WTC11 (cell line): ENCODE results near the gene ABHD15. TPM values are rescaled to one million over a fixed set of nuclear protein-coding genes. Genes with fewer than 3 reads are reported as not detected.

Experiments
- ATAC-seq: fragments of 200-7000 bp; cut with Tn5 transposase; 2 replicates; pipeline ENCODE4 v1.10.0; 2021; ENCODE audit warnings: mild to moderate bottlenecking, moderate library complexity
- CTCF ChIA-PET: fragments of 300-600 bp; sonication (Branson Sonifier 250); formaldehyde crosslinking; loops from one replicate; lab custom pipeline; 2021; ENCODE audit warnings: antibody characterized with exemption; lab: Charles Lee
- POLR2A ChIA-PET: fragments of 350-600 bp; sonication (Branson Sonifier 250); formaldehyde crosslinking; loops from one replicate; lab custom pipeline; 2021; ENCODE audit warnings: antibody characterized with exemption; lab: Charles Lee
- DNase-seq: peaks from one replicate; pipeline ENCODE4 v3.0.0; 2021; ENCODE audit warnings: low spot score
- H3K27ac Mint-ChIP-seq: 2 replicates; pipeline ENCODE4 v1.8.0; 2021; ENCODE audit warnings: mixed read lengths
- H3K27me3 Mint-ChIP-seq: 2 replicates; pipeline ENCODE4 v1.8.0; 2021; ENCODE audit warnings: low read depth, mild to moderate bottlenecking, moderate library complexity, mixed read lengths
- H3K36me3 Mint-ChIP-seq: 2 replicates; pipeline ENCODE4 v1.8.0; 2021; ENCODE audit warnings: mixed read lengths
- H3K4me1 Mint-ChIP-seq: 2 replicates; pipeline ENCODE4 v1.8.0; 2022; ENCODE audit warnings: mixed read lengths
- H3K4me3 Mint-ChIP-seq: 2 replicates; pipeline ENCODE4 v1.8.0; 2021; ENCODE audit warnings: mild to moderate bottlenecking, moderate library complexity, mixed read lengths
- H3K9me3 Mint-ChIP-seq: 2 replicates; pipeline ENCODE4 v1.8.0; 2021; ENCODE audit warnings: mixed read lengths
- AR ChIP-seq: fragments of 250-450 bp; sonication (Bioruptor Pico); IDR thresholded peaks from 2 replicates; pipeline ENCODE4 v1.9.0; 2021; ENCODE audit warnings: mild to moderate bottlenecking
- ATF1 ChIP-seq: sonication (generic); formaldehyde crosslinking; IDR thresholded peaks from 2 replicates; pipeline ENCODE4 v1.8.1; 2023; ENCODE audit warnings: mild to moderate bottlenecking, moderate library complexity, missing genetic modification reagents
- CREB1 ChIP-seq: sonication (generic); formaldehyde crosslinking; IDR thresholded peaks from 2 replicates; pipeline ENCODE4 v1.8.0; 2023; ENCODE audit warnings: mild to moderate bottlenecking, missing genetic modification reagents
- CREM ChIP-seq: sonication (generic); formaldehyde crosslinking; IDR thresholded peaks from 2 replicates; pipeline ENCODE4 v1.8.1; 2022; ENCODE audit warnings: mild to moderate bottlenecking, missing genetic modification reagents, moderate library complexity
- CTCF ChIP-seq: fragments of 200-600 bp; IDR thresholded peaks from 2 replicates; pipeline ENCODE4 v1.8.0; 2022; ENCODE audit warnings: antibody characterized with exemption
- ESRRA ChIP-seq: sonication (generic); formaldehyde crosslinking; IDR thresholded peaks from 2 replicates; pipeline ENCODE4 v1.8.1; 2022; ENCODE audit warnings: mild to moderate bottlenecking, missing genetic modification reagents, borderline replicate concordance
- ETV6 ChIP-seq: sonication (generic); formaldehyde crosslinking; IDR thresholded peaks from 2 replicates; pipeline ENCODE4 v1.8.1; 2022; ENCODE audit warnings: mild to moderate bottlenecking, missing genetic modification reagents
- JAZF1 ChIP-seq: fragments of 250-450 bp; sonication (Bioruptor Pico); IDR thresholded peaks from 2 replicates; pipeline ENCODE4 v1.9.0; 2021; ENCODE audit warnings: moderate library complexity, mild to moderate bottlenecking, inconsistent platforms
- NFATC4 ChIP-seq: fragments of 250-450 bp; sonication (Bioruptor Pico); IDR thresholded peaks from 2 replicates; pipeline ENCODE4 v1.9.0; 2021; ENCODE audit warnings: mild to moderate bottlenecking
- NFE2L1 ChIP-seq: sonication (generic); formaldehyde crosslinking; IDR thresholded peaks from 2 replicates; pipeline ENCODE4 v1.8.1; 2023; ENCODE audit warnings: missing genetic modification reagents
- NR3C1 ChIP-seq: sonication (generic); formaldehyde crosslinking; conservative IDR thresholded peaks from 2 replicates; pipeline ENCODE4 v1.8.1; 2023; ENCODE audit warnings: low read depth, mild to moderate bottlenecking, missing genetic modification reagents
- OVOL2 ChIP-seq: fragments of 250-450 bp; sonication (Bioruptor Pico); IDR thresholded peaks from 2 replicates; pipeline ENCODE4 v1.9.0; 2021; ENCODE audit warnings: mild to moderate bottlenecking, borderline replicate concordance
- SMAD4 ChIP-seq: sonication (generic); formaldehyde crosslinking; IDR thresholded peaks from 2 replicates; pipeline ENCODE4 v1.8.0; 2022; ENCODE audit warnings: mild to moderate bottlenecking, missing genetic modification reagents
- TEAD1 ChIP-seq: sonication (generic); formaldehyde crosslinking; IDR thresholded peaks from 2 replicates; pipeline ENCODE4 v1.8.0; 2022; ENCODE audit warnings: mild to moderate bottlenecking, missing genetic modification reagents
- ZNF121 ChIP-seq: sonication (generic); formaldehyde crosslinking; IDR thresholded peaks from 2 replicates; pipeline ENCODE4 v1.8.0; 2023; ENCODE audit warnings: missing genetic modification reagents
- ZNF138 ChIP-seq: sonication (generic); formaldehyde crosslinking; conservative IDR thresholded peaks from 2 replicates; pipeline ENCODE4 v1.8.1; 2022; ENCODE audit warnings: mild to moderate bottlenecking, moderate library complexity, missing genetic modification reagents
- ZNF263 ChIP-seq: sonication (generic); formaldehyde crosslinking; IDR thresholded peaks from 2 replicates; pipeline ENCODE4 v1.8.1; 2022; ENCODE audit warnings: low read depth, mild to moderate bottlenecking, moderate library complexity, missing genetic modification reagents
- ZNF532 ChIP-seq: fragments of 250-450 bp; sonication (Bioruptor Pico); IDR thresholded peaks from 2 replicates; pipeline ENCODE4 v1.9.0; 2021; ENCODE audit warnings: mild to moderate bottlenecking, borderline replicate concordance
- total RNA-seq: library from RNA; stranded (reverse); gene quantifications from 3 replicates; pipeline ENCODE4 v1.2.3, GENCODE V29; 2021
- TF ChIP-seq, protein P1 (sequence below): sonication (generic); formaldehyde crosslinking; IDR thresholded peaks from 2 replicates; pipeline ENCODE4 v1.8.1; 2022; ENCODE audit warnings: low read depth, mild to moderate bottlenecking, moderate library complexity, missing genetic modification reagents, borderline replicate concordance
- TF ChIP-seq, protein P2 (sequence below): sonication (generic); formaldehyde crosslinking; IDR thresholded peaks from 2 replicates; pipeline ENCODE4 v1.8.1; 2023; ENCODE audit warnings: mild to moderate bottlenecking, missing genetic modification reagents, borderline replicate concordance
- TF ChIP-seq, protein P3 (sequence below): sonication (generic); formaldehyde crosslinking; IDR thresholded peaks from 2 replicates; pipeline ENCODE4 v1.8.1; 2023; ENCODE audit warnings: mild to moderate bottlenecking, missing genetic modification reagents

ABHD15 gene
- total RNA-seq, 1 experiment from 2014 or later, result 2.8 TPM

DNA sequence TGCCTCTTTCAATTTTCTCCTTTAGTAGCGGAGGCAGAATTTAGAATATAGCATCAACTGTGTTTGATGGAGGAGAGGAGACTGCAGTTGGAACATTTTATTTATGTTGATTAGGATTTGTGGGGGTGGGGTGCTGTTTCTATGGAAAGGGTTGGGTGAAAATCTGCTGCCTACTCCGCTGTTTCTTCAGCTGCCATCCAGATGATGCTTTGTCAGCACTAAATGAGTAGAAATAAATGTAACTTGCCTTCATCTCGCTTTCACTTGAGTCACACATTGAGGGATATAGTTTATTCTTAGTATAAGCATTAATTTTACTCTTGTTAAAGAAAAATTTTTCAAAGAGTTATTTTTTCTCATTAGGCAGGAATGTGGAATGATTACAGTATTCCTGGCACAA lies 42.1 kb downstream of the ABHD15 start:
- POLR2A ChIA-PET, result no interaction called here
- Mint-ChIP-seq H3K4me1 (no peaks in the 10 kb centered on the region), H3K27ac (no peak overlapping the region), H3K9me3 (no peaks in the 10 kb centered on the region), H3K36me3 (peaks cover 33% of the 10 kb centered on the region), H3K27me3 (no peaks in the 10 kb centered on the region), H3K4me3 (no peak overlapping the region)
- CTCF ChIA-PET, result interaction anchor here (0.9 to 2.0 kb wide), 2 partner anchors 11 to 12 kb away, joined by 3 to 11 read pairs; no protein-coding TSS in a partner anchor
- DNase-seq (no peak), ATAC-seq (no peak)
- TF ChIP-seq NR3C1 (CRISPR knock-in tag), result no peak
- TF ChIP-seq CREB1, result no peak
- TF ChIP-seq ZNF138, result no peak
- no peak for TF ChIP-seq NFATC4 (CRISPR knock-in tag)
- TF ChIP-seq, protein P1, sequence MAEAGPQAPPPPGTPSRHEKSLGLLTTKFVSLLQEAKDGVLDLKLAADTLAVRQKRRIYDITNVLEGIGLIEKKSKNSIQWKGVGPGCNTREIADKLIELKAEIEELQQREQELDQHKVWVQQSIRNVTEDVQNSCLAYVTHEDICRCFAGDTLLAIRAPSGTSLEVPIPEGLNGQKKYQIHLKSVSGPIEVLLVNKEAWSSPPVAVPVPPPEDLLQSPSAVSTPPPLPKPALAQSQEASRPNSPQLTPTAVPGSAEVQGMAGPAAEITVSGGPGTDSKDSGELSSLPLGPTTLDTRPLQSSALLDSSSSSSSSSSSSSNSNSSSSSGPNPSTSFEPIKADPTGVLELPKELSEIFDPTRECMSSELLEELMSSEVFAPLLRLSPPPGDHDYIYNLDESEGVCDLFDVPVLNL, result no peak
- TF ChIP-seq CTCF, result no peak
- no peak for TF ChIP-seq CREM (CRISPR knock-in tag)
- no peak for TF ChIP-seq ZNF263

GRCh38 chr17:29518359-29518758 lies 48.5 kb downstream of the ABHD15 start:
- ChIA-PET CTCF (no interaction called here), POLR2A (no interaction called here)
- no peaks in the 10 kb centered on the region for H3K4me1 Mint-ChIP-seq
- no peak overlapping the region for H3K4me3 Mint-ChIP-seq
- no peaks in the 10 kb centered on the region for H3K9me3 Mint-ChIP-seq
- H3K27me3 Mint-ChIP-seq, result no peaks in the 10 kb centered on the region
- DNase-seq (no peak), ATAC-seq (no peak)
- peaks cover 48% of the 10 kb centered on the region for H3K36me3 Mint-ChIP-seq
- no peak overlapping the region for H3K27ac Mint-ChIP-seq
- TF ChIP-seq SMAD4 (CRISPR knock-in tag) (no peak), NFE2L1 (CRISPR knock-in tag) (no peak), ZNF532 (CRISPR knock-in tag) (no peak), OVOL2 (CRISPR knock-in tag) (no peak), ATF1 (CRISPR knock-in tag) (no peak), ZNF121 (CRISPR knock-in tag) (no peak), TEAD1 (CRISPR knock-in tag) (no peak), ZNF263 (no peak), ESRRA (CRISPR knock-in tag) (no peak), ETV6 (CRISPR knock-in tag) (no peak), ZNF138 (no peak), AR (CRISPR knock-in tag) (no peak), JAZF1 (CRISPR knock-in tag) (no peak)
- TF ChIP-seq, protein P2, sequence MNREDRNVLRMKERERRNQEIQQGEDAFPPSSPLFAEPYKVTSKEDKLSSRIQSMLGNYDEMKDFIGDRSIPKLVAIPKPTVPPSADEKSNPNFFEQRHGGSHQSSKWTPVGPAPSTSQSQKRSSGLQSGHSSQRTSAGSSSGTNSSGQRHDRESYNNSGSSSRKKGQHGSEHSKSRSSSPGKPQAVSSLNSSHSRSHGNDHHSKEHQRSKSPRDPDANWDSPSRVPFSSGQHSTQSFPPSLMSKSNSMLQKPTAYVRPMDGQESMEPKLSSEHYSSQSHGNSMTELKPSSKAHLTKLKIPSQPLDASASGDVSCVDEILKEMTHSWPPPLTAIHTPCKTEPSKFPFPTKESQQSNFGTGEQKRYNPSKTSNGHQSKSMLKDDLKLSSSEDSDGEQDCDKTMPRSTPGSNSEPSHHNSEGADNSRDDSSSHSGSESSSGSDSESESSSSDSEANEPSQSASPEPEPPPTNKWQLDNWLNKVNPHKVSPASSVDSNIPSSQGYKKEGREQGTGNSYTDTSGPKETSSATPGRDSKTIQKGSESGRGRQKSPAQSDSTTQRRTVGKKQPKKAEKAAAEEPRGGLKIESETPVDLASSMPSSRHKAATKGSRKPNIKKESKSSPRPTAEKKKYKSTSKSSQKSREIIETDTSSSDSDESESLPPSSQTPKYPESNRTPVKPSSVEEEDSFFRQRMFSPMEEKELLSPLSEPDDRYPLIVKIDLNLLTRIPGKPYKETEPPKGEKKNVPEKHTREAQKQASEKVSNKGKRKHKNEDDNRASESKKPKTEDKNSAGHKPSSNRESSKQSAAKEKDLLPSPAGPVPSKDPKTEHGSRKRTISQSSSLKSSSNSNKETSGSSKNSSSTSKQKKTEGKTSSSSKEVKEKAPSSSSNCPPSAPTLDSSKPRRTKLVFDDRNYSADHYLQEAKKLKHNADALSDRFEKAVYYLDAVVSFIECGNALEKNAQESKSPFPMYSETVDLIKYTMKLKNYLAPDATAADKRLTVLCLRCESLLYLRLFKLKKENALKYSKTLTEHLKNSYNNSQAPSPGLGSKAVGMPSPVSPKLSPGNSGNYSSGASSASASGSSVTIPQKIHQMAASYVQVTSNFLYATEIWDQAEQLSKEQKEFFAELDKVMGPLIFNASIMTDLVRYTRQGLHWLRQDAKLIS, result no peak
- TF ChIP-seq, protein P3, sequence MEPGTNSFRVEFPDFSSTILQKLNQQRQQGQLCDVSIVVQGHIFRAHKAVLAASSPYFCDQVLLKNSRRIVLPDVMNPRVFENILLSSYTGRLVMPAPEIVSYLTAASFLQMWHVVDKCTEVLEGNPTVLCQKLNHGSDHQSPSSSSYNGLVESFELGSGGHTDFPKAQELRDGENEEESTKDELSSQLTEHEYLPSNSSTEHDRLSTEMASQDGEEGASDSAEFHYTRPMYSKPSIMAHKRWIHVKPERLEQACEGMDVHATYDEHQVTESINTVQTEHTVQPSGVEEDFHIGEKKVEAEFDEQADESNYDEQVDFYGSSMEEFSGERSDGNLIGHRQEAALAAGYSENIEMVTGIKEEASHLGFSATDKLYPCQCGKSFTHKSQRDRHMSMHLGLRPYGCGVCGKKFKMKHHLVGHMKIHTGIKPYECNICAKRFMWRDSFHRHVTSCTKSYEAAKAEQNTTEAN (CRISPR knock-in tag), result no peak
